ENCODE measurements around the gene RPL35A. TPM values are rescaled to one million over a fixed set of nuclear protein-coding genes. Genes with fewer than 3 reads are reported as not detected.

Gene RPL35A
- total and polyA plus RNA-seq, 9 of the 15 experiments (the other 6 are each of a cell fraction or from before 2014, with no cell fraction given) = 1,475 to 2,942 (median 2,367) TPM

DNA sequence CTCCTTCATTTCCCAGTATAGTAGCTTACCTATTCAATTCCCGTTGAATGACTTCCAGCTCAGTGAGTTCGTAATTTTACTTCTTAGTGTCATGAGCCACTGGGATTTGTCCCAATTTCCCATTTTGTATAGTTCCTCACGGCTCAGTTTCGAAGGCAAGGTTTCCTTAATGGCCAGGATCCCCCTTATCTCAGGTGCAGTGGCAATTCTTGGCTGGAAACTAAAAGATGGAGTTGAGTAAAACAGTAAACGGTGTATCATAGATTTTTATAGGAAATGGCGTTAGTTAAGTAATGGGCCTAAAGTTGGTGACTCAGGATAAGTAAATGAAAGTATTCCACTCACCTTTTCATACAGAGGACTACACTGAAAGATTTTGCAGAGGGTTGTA, 9.5 kb downstream of the RPL35A start (continued):
- no peak for TF ChIP-seq ZNF224 (CRISPR knock-in tag; IDR thresholded peaks at IDR 0.05)
- TF ChIP-seq ZC3H8 (IDR thresholded peaks at IDR 0.05) = no peak
- no peak for TF ChIP-seq CEBPZ (IDR thresholded peaks at IDR 0.05; ENCODE audit: borderline replicate concordance, low read depth, low read length)
- TF ChIP-seq, protein P1, sequence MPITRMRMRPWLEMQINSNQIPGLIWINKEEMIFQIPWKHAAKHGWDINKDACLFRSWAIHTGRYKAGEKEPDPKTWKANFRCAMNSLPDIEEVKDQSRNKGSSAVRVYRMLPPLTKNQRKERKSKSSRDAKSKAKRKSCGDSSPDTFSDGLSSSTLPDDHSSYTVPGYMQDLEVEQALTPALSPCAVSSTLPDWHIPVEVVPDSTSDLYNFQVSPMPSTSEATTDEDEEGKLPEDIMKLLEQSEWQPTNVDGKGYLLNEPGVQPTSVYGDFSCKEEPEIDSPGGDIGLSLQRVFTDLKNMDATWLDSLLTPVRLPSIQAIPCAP (CRISPR knock-in tag; IDR thresholded peaks at IDR 0.05; ENCODE audit: borderline replicate concordance) = no peak
- TF ChIP-seq, protein P2, sequence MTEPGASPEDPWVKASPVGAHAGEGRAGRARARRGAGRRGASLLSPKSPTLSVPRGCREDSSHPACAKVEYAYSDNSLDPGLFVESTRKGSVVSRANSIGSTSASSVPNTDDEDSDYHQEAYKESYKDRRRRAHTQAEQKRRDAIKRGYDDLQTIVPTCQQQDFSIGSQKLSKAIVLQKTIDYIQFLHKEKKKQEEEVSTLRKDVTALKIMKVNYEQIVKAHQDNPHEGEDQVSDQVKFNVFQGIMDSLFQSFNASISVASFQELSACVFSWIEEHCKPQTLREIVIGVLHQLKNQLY (CRISPR knock-in tag; conservative IDR thresholded peaks at IDR 0.05) = no peak
- no peak for TF ChIP-seq WHSC1 (IDR thresholded peaks at IDR 0.05; ENCODE audit: low read length)
- TF ChIP-seq ZNF253 (CRISPR knock-in tag; conservative IDR thresholded peaks at IDR 0.05) = no peak
- no peak for TF ChIP-seq FOXA3 (CRISPR knock-in tag; conservative IDR thresholded peaks at IDR 0.05 in 1 of 2, IDR thresholded peaks at IDR 0.05 in 1 of 2)
- TF ChIP-seq CCAR2 (IDR thresholded peaks at IDR 0.05; ENCODE audit: low read depth, low read length) = no peak
- peak in 1 of 2 experiments; percentile 52 for TF ChIP-seq AFF1 (IDR thresholded peaks at IDR 0.05; ENCODE audit: low read depth in 1 of 2, partially characterized antibody in 2 of 2)
- no peak for TF ChIP-seq ATF6 (CRISPR knock-in tag; IDR thresholded peaks at IDR 0.05)
- no peak for TF ChIP-seq SMC3 (conservative IDR thresholded peaks at IDR 0.05; ENCODE audit: insufficient read depth, low read depth, low read length)
- TF ChIP-seq ESRRA (IDR thresholded peaks at IDR 0.05; ENCODE audit: borderline replicate concordance, low read depth) = no peak
- TF ChIP-seq U2AF2 (optimal IDR thresholded peaks at IDR 0.05; ENCODE audit: low read depth, low read length) = no peak
- no peak for TF ChIP-seq RAD21 (CRISPR knock-in tag; conservative IDR thresholded peaks at IDR 0.05 in 1 of 2, IDR thresholded peaks at IDR 0.05 in 1 of 2)
- no peak for TF ChIP-seq YBX1 (IDR thresholded peaks at IDR 0.05)
- TF ChIP-seq RBM15 (IDR thresholded peaks at IDR 0.05; ENCODE audit: insufficient read depth, low read length) = no peak

All from K562 (cell line).